Uterus (tissue), 2 donors: Measurements from ENCODE around the gene FSIP1.

Experiments
- POLR2A ChIP-seq, 2 donors: fragments of 450-650 bp; IDR thresholded peaks; one replicate each; pipeline ENCODE4 v1.6.1; 2016; ENCODE audit warnings: antibody characterized with exemption in 2 of 2, mild to moderate bottlenecking in 1 of 2, moderate library complexity in 1 of 2
- TF ChIP-seq, protein P1 (sequence below), 4 experiments: fragments of 200-600 bp in 2 of 4; fragments of 450-650 bp in 2 of 4; sonication (generic) in 2 of 4; IDR thresholded peaks; one replicate each; pipeline ENCODE4 v1.5.1; 2016 to 2019; ENCODE audit warnings: antibody characterized with exemption in 4 of 4, mild to moderate bottlenecking in 2 of 4, moderate library complexity in 1 of 4

DNA sequence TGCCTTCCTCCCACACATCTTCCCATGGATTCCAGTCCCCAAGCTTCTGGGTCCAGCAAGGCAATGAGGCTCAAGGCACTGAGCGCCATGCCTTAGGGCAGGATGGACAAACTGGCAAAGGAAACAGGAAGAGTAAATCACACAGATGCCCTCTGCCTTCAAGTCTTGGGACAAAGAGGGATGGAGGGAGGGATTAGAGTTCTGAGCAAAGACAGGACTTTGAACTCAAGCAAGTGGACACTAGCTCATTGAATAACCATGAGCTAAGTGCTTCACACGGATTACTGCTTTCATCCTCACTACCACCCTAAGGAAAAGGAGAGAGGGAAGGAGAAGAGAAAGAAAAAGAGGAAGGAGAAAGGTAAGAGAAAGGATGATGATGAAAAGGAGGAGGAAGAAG, 209.4 kb downstream of the FSIP1 start:
- TF ChIP-seq, protein P1, sequence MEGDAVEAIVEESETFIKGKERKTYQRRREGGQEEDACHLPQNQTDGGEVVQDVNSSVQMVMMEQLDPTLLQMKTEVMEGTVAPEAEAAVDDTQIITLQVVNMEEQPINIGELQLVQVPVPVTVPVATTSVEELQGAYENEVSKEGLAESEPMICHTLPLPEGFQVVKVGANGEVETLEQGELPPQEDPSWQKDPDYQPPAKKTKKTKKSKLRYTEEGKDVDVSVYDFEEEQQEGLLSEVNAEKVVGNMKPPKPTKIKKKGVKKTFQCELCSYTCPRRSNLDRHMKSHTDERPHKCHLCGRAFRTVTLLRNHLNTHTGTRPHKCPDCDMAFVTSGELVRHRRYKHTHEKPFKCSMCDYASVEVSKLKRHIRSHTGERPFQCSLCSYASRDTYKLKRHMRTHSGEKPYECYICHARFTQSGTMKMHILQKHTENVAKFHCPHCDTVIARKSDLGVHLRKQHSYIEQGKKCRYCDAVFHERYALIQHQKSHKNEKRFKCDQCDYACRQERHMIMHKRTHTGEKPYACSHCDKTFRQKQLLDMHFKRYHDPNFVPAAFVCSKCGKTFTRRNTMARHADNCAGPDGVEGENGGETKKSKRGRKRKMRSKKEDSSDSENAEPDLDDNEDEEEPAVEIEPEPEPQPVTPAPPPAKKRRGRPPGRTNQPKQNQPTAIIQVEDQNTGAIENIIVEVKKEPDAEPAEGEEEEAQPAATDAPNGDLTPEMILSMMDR (IDR thresholded peaks at IDR 0.05), result no peak
- no peak for TF ChIP-seq POLR2A (IDR thresholded peaks at IDR 0.05)
